ENCODE measurements around the gene RASGRF1. TPM values are rescaled to one million over a fixed set of nuclear protein-coding genes. Genes with fewer than 3 reads are reported as not detected.
A peak's percentile ranks its signal among the peaks of the same experiment; 100 is the strongest.
"Not testable (repeated sequence)": the region's sequence is repeated elsewhere in the genome, so short reads cannot be mapped to it uniquely, and the experiment has no call there.

The RASGRF1 gene
- total RNA-seq, 1 experiment from 2014 or later: 1.6 TPM

GRCh38 chr15:78995921-78996893 lies 94.4 kb downstream of the RASGRF1 start:
- in situ Hi-C loops (cut with HindIII; ENCODE audit: low sequenced_read_pairs): no loop called here
- no peak for DNase-seq (ENCODE audit: low spot score)

GRCh38 chr15:78995161-78995560 lies 95.4 kb downstream of the RASGRF1 start:
- DNase-seq (ENCODE audit: low spot score); in situ Hi-C loops (cut with HindIII; ENCODE audit: low sequenced_read_pairs): not testable (repeated sequence)

GRCh38 chr15:78993931-78994530 lies 96.5 kb downstream of the RASGRF1 start:
- no peak for DNase-seq (ENCODE audit: low spot score)
- in situ Hi-C loops (cut with HindIII; ENCODE audit: low sequenced_read_pairs): no loop called here

- DNase-seq (ENCODE audit: low spot score): no peak
- in situ Hi-C loops (cut with HindIII; ENCODE audit: low sequenced_read_pairs): no loop called here
Observed at GRCh38 chr15:78993257-78993930, 97.2 kb downstream of the RASGRF1 start.

DNA sequence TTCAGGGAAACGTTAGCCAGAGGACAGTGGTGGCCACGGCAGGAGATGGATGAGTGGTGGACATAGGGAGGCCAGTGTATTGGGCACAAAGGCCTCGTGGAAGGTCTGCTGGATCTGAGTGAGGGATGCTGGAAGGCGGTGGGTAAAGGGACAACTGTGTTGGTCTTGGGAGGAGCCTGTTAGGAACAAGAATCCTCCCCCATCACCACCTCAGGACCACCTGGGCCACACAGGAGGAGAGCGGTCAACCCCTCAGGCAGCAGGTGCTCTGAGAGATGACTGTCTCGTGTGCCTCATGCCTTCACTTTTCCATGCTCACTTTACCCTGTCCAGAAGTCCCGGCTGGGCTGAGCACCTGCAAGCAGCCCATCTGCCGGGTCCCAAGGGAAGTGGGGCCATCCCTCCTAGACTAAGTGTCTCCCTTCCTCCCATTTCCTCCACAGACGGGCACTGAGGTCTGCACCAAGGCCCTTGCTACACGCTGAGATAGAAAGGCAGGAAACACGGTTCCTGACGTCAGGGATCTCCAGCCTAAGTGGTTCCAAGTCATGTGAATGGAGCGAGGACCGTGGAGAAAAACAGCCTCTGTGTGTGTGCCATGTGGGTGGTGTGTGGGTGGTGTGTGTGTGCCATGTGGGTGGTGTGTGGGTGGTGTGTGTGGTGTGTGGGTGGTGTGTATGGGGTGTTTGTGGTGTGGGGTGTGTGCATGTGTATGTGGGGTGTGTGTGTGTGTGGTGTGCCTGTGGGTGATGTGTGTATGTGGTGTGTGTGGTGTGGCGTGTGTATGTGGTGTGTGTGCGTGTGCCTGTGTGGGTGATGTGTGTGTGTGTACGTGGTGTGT lies 97.9 kb downstream of the RASGRF1 start:
- in situ Hi-C loops (cut with HindIII; ENCODE audit: low sequenced_read_pairs): no loop called here
- no peak for DNase-seq (ENCODE audit: low spot score)

DNA sequence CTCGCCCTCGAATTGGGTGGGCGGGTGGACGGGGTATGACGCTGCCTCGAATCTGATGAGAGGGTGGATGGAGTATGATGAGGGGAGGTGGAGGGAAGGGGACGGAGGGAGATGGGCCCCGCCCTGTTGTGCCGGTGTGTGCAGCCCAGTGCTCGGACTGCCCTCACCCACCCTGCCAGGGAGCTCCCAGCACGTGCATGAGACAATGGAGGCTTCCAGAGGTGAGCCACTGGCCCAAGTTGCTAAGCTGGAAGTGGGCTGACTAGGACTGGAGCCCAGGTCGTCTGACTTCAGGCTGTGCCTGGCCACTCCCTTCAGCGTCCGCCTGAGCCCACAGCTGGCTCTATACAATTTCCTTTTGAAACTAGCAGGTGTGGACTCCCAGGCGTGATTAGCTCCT lies 98.7 kb downstream of the RASGRF1 start:
- in situ Hi-C loops (cut with HindIII; ENCODE audit: low sequenced_read_pairs): no loop called here
- no peak for DNase-seq (ENCODE audit: low spot score)

GRCh38 chr15:78991476-78991875 lies 99.1 kb downstream of the RASGRF1 start:
- in situ Hi-C loops (cut with HindIII; ENCODE audit: low sequenced_read_pairs): no loop called here
- no peak for DNase-seq (ENCODE audit: low spot score)

DNA sequence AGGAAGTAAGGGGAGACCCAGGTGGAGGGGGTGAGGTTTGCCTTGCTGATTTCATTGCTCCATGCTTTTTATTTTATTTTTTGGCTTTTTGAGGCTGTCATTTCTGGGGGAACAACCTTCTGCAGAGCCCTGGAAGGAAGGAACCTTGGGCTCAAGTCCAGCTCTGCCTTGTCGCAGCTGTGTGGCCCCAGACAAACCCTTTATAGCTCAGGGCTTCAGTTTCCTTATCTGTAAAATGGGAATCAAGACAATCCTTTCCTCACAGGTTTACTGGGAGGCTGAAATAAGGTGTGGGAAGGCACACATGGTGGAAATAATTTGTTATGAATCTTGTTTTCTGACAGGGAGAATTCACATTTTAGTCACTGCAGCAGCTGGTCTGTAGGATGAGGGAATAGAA lies 100.3 kb downstream of the RASGRF1 start:
- DNase-seq (ENCODE audit: low spot score): no peak
- in situ Hi-C loops (cut with HindIII; ENCODE audit: low sequenced_read_pairs): no loop called here

GRCh38 chr15:78989701-78990240 lies 100.8 kb downstream of the RASGRF1 start:
- in situ Hi-C loops (cut with HindIII; ENCODE audit: low sequenced_read_pairs): no loop called here
- DNase-seq (ENCODE audit: low spot score): no peak

- in situ Hi-C loops (cut with HindIII; ENCODE audit: low sequenced_read_pairs): no loop called here
- DNase-seq (ENCODE audit: low spot score): peak; percentile 44
Observed at GRCh38 chr15:78988361-78988911, 102.1 kb downstream of the RASGRF1 start.

DNA sequence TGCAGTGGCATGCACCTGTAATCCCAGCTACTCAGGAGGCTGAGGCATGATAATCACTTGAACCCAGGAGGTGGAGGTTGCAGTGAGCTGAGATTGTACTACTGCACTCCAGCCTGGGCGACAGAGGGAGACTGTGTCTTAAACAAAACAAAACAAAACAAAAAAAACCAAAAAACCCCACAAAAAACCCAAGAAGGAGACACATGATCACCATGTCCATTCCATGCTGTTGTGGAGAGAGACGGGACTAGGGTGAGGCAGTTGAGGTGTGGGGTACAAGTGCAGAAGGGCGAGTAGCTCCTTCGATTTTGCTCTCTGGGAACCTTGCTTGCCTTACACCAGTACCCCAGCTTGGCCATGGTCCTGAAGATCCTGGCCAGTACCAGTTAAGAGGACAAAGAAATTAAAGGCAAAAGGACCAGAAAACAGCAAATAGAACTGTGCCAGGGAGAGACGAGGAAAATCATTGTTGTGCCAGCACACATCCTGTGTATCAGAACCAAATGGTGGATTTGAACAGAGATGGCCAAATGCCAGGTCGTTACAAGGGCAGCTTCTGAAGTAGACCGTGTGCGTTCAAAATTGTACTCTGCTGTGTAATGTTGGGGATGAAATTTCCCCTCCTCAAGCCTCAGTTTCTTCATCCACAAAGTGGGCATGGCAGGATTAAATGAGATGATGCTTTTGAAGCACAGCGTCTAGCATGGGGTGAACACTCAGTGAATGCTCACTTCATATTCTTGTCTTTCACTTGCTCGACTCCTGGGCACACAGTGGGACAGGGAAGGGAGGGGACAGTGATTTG lies 102.8 kb downstream of the RASGRF1 start:
- in situ Hi-C loops (cut with HindIII; ENCODE audit: low sequenced_read_pairs): no loop called here
- DNase-seq (ENCODE audit: low spot score): peak; percentile 49

DNA sequence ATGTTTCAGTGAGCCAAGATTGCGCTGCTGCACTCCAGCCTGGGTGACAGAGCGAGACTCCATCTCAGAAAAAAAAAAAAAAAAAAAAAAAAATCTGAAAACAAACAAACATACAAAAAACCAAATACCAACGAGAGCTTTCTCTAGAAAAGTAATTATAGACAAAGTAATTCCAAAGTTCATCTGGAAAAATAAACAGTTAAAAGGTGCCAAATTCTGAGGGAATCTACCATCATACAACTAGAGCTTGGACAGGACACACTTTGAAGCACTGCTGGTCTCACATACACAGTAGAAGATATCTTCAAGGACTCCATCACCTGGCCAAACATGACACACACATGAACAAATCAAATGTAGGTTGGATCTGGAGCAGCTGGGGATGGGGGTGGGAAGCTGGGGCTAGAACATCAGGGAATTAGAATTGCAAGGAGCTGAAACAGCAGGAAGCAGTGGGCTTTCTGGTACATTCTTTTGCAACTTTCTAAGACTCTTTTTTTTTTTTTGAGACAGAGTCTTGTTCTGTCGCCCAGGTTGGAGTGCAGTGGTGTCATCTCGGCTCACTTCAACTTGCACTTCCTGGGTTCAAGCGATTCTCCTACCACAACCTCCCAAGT lies 104.6 kb downstream of the RASGRF1 start:
- in situ Hi-C loops (cut with HindIII; ENCODE audit: low sequenced_read_pairs): no loop called here
- no peak for DNase-seq (ENCODE audit: low spot score)

DNA sequence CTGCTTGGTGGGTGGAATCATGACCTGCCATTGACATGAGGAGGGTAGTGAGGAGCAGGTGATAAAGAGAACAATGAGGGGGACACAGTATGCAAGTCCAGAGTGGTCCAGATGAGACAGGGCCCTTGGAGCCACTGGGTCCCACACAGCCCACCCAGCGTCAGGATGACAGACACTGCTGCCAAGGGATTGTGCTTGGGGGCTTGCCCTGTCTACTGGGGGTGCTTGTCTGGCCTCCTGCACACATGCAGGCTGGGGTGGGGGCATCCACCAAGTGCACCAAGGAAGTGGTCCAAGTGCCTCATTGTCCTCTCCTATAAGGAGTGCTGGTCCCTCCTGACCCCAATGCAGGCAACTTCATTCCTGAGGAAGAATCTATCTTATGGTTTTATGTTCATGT lies 106.5 kb downstream of the RASGRF1 start:
- in situ Hi-C loops (cut with HindIII; ENCODE audit: low sequenced_read_pairs): no loop called here
- DNase-seq (ENCODE audit: low spot score): no peak

DNA sequence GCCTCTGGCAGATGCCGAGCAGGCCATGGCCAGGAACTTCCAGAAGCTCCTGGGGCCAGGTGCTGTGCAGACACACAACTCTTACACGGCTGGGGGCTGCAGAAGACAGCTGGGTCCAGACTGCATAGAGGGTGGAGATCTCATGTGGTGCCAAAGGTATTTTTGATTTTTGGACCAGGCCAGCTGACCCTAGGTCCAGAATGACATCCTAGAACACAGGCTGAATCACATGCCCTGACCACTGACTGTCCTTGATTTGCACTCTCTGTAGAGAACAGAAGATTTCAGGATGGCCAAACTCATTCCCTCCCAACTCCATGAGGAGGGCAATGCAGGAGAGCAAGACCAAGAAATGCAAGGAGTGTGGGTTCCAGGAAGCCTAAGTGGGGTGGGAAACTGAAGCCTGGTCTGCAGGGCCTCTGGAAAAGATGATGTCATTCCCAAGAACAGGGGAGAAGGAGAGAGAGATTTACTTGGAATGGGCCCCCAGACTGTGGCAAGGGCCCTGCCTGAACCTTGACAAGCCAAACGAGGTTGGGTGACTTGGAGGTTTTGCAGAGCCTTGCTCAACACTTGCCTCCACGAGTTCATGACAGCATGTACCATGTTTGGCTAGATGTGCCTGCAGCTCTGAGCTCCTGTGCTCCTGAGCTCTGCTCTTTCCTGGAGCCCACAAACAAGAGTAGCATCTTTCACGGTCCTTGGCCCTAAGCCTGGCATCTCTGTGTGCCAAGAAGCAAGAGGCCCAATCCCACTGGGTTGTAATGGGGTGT lies 107.2 kb downstream of the RASGRF1 start:
- in situ Hi-C loops (cut with HindIII; ENCODE audit: low sequenced_read_pairs): no loop called here
- peak; percentile 21 for DNase-seq (ENCODE audit: low spot score)

DNA sequence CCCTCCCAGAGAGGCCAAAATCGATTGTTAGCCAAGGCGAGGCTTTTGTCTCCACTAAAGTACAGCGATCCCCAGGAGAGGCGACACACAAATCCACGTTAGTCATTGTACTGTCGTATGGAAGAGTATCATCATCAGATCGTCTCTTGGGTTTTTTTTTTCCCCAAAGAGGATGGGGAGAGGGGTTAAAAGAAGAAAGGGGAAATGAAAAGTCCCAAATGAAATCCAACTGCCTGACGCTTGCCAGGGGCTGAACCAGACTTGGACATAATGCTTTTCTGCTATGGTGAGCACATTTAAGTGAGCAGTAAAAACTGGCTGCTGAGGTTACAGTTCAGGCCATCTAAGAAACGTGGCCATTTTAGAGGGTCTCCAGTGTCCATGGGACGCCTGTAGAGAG lies 107.8 kb downstream of the RASGRF1 start:
- no peak for DNase-seq (ENCODE audit: low spot score)
- in situ Hi-C loops (cut with HindIII; ENCODE audit: low sequenced_read_pairs): no loop called here

DNA sequence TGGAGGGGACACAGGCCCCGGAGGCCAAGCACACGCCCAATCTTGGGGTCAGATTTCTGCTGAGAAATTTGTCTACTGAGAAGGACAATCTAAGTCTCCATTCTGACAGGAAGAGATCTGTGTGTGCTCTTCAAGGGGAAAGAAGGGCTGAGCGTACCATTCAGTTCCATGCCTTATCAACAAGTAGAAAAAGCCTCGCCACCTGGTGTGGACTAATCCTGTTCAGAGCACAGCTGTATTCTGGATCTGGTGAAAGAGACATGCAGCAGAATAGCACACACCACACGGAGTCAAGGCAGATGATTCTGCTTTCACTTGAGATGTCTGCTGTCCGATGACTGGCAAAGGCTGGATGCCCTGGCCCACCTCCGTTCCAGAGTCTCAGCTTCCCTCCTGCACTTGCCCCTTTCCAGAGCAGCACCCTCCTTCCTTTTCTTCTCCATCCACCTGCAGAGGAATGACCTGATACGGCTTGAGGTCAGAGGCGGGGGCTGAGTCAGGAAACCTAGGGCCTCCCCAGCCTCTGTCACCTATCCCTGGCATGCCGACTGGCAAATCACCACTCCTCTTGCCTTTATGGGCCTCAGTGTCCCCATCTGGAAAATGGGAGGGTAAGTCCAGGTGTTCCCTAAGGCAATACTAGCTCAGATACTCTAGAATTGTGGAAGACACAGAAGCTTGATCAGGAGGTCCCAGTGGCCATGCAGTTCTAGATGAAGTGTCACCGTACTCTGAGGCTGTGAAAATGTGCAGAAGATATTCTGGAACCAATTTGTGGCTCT lies 108.9 kb downstream of the RASGRF1 start:
- no peak for DNase-seq (ENCODE audit: low spot score)
- in situ Hi-C loops (cut with HindIII; ENCODE audit: low sequenced_read_pairs): no loop called here

Data from G401 (cell line).